Prostate gland (tissue), 2 donors: ENCODE results near the gene RLF. TPM values are rescaled to one million over a fixed set of nuclear protein-coding genes. Genes with fewer than 3 reads are reported as not detected.

Experiments
- DNase-seq: peaks from one replicate; pipeline ENCODE4 v3.0.0-alpha.2; 2019; ENCODE audit warnings: low spot score
- H3K27ac ChIP-seq, 2 donors: fragments of 200-600 bp; sonication (generic); 2 replicates each; pipeline ENCODE4 v1.5.1; 2017 to 2019
- H3K27me3 ChIP-seq: fragments of 200-600 bp; sonication (generic); replicated peaks from 2 replicates; pipeline ENCODE4 v1.5.1; 2019; ENCODE audit not compliant: insufficient read depth
- H3K36me3 ChIP-seq, 2 donors: fragments of 200-600 bp; sonication (generic); 1 replicate in 1 of 2; 2 replicates in 1 of 2; pipeline versions ENCODE4 v1.5.1 to v1.8.1; 2017 to 2019
- H3K4me1 ChIP-seq: fragments of 200-600 bp; sonication (generic); replicated peaks from 2 replicates; pipeline ENCODE4 v1.5.1; 2019
- H3K4me3 ChIP-seq, 2 donors: fragments of 200-600 bp; sonication (generic); 2 replicates each; pipeline ENCODE4 v1.5.1; 2017 to 2019
- H3K9me3 ChIP-seq: fragments of 200-600 bp; sonication (generic); 2 replicates; pipeline ENCODE4 v1.5.1; 2017
- POLR2A ChIP-seq: fragments of 450-650 bp; IDR thresholded peaks from one replicate; pipeline ENCODE4 v1.6.1; 2016; ENCODE audit warnings: antibody characterized with exemption, mild to moderate bottlenecking
- POLR2AphosphoS5 ChIP-seq: sonication (generic); formaldehyde crosslinking; IDR thresholded peaks from one replicate; pipeline ENCODE4 v1.6.1; 2017; ENCODE audit warnings: antibody characterized with exemption
- WGBS: methylation state at CpG from one replicate; pipeline ENCODE4 v1.1.5; 2018; 5-methylcytosine and 5-hydroxymethylcytosine counted together
- intact Hi-C: fragments of 100-400 bp; cut with DNase I; formaldehyde crosslinking; loops from one replicate; pipeline ENCODE4 v1.14.2; 2022
- total RNA-seq, 2 donors: library from RNA; depleted of rRNA; stranded (reverse); fragments of >200 nt; gene quantifications; one replicate each; pipeline ENCODE4 v1.1.0, GENCODE V29; 2016
- TF ChIP-seq, protein P1 (sequence below), 4 experiments: fragments of 200-600 bp in 2 of 4; fragments of 450-650 bp in 2 of 4; sonication (generic) in 2 of 4; IDR thresholded peaks; 1 replicate in 3 of 4; 2 replicates in 1 of 4; pipeline ENCODE4 v1.5.1; 2016 to 2019; ENCODE audit warnings: antibody characterized with exemption in 4 of 4, mild to moderate bottlenecking in 2 of 4, moderate library complexity in 2 of 4

Gene RLF
- total RNA-seq, 2 donors from 2014 or later = 12.4 to 19.8 TPM

DNA sequence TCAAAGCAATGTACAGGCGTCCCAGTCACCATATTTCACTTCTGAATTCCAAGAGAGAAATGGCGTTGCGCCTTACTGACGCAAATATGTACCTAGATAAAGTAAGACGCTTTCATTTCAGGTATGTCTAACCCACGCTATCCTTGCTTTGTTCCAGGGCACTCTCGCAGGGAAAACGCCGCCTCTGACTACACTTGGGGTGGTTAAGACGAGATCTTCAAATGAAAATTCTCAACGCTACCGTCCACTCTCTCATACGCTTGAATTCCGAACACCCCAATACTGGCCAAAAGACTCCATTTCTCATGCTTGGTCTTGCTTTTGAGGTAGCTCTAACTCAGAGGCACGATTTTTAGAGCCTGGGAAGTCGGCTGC lies 96.1 kb downstream of the RLF start:
- intact Hi-C loops = loop anchor here (5.0 kb wide), 1 partner anchor 95 kb away; the partner anchor contains the start of gene RLF
- no peak for TF ChIP-seq POLR2A
- H3K27me3 ChIP-seq = no peaks in the 10 kb centered on the region
- H3K27ac ChIP-seq = peak overlapping the region; percentile 89 to 93
- peak overlapping the region; percentile 67 to 68 for H3K4me3 ChIP-seq
- no peaks in the 10 kb centered on the region for H3K9me3 ChIP-seq
- peak; percentile 11 for DNase-seq
- peaks cover 0 to 13% of the 10 kb centered on the region in 2 donors for H3K36me3 ChIP-seq
- no peaks in the 10 kb centered on the region for H3K4me1 ChIP-seq
- WGBS = 1% methylated on average over 16 of the region's 16 CpGs

DNA sequence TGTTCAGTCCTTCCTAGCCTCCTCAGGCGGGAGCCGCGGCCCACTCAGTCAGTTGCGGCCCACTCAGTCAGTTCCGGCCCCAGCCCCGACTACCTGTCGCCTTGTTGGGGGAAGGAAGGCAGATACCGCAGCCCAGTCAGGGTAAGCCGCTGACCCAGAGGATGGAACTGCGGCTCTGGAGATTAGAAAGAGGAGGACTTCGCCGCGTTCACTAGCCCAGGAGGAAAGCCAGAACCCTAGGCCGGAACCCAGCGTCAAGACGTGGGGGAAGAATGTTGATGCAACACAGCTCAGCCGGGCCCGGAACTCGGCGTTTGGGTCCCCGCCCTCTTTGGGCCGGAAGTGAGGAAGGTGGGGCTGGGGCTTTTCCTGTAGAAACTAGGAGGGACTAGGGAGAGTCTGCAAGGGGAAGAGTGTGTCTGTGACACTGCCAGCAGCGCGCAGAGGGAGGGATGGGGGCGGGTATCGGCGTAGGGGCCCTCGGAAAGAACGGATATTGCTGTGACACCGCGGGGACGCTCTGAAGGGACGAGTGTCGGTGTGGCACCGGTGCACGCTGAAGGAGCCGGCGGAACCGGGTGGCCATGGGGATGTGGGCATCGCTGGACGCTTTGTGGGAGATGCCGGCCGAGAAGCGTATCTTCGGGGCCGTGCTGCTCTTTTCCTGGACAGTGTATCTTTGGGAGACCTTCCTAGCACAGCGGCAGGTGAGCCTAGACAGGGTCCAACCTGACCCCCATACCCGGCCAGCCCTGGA lies 96.7 kb downstream of the RLF start, which contains the start of gene ZMPSTE24:
ZMPSTE24 (plus strand) TSS at position 549 of the 757 bp plus-strand sequence; CDS start at position 585, 36 bp downstream.
- intact Hi-C loops = loop anchor here (5.0 kb wide), 1 partner anchor 96 kb away; the partner anchor contains the start of gene RLF
- peak; percentile 92 for TF ChIP-seq POLR2AphosphoS5
- TF ChIP-seq, protein P1, sequence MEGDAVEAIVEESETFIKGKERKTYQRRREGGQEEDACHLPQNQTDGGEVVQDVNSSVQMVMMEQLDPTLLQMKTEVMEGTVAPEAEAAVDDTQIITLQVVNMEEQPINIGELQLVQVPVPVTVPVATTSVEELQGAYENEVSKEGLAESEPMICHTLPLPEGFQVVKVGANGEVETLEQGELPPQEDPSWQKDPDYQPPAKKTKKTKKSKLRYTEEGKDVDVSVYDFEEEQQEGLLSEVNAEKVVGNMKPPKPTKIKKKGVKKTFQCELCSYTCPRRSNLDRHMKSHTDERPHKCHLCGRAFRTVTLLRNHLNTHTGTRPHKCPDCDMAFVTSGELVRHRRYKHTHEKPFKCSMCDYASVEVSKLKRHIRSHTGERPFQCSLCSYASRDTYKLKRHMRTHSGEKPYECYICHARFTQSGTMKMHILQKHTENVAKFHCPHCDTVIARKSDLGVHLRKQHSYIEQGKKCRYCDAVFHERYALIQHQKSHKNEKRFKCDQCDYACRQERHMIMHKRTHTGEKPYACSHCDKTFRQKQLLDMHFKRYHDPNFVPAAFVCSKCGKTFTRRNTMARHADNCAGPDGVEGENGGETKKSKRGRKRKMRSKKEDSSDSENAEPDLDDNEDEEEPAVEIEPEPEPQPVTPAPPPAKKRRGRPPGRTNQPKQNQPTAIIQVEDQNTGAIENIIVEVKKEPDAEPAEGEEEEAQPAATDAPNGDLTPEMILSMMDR (IDR thresholded peaks at IDR 0.05) = peak in 2 of 4 experiments; percentile 10 to 17
- peak; percentile 35 for TF ChIP-seq POLR2A
- no peaks in the 10 kb centered on the region for H3K4me1 ChIP-seq

DNA sequence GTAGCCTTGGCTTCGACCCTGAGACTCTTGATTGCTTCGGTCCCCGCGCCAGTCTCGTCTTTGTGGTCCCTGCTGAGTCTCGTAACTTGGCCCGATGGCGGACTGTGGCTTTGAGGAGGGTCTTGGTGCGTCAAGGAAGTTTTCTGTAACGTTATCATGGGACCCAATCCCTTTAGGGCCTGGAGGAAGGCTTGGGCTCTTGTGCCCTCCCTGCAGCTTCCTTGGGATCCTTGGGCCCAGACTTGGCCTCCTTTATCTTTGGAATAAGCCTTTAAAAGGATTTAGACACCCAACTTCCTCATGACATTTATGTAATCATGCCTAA lies 97.2 kb downstream of the RLF start:
- TF ChIP-seq POLR2AphosphoS5 (no peak), POLR2A (no peak)
- TF ChIP-seq, protein P1 (IDR thresholded peaks at IDR 0.05) = no peak
- H3K36me3 ChIP-seq = peaks cover 0 to 13% of the 10 kb centered on the region in 2 donors
- H3K4me1 ChIP-seq = no peaks in the 10 kb centered on the region
- H3K9me3 ChIP-seq = no peaks in the 10 kb centered on the region
- H3K4me3 ChIP-seq = peak overlapping the region; percentile 67 to 68
- H3K27ac ChIP-seq = peak overlapping the region; percentile 89 to 93
- intact Hi-C loops = loop anchor here (5.0 kb wide), 1 partner anchor 96 kb away; the partner anchor contains the start of gene RLF
- WGBS = under 1% methylated on average over 10 of the region's 10 CpGs
- no peaks in the 10 kb centered on the region for H3K27me3 ChIP-seq
- DNase-seq = no peak

More for the DNA sequence above, 96.7 kb downstream of the RLF start, which contains the start of gene ZMPSTE24:
- no peaks in the 10 kb centered on the region for H3K27me3 ChIP-seq
- H3K9me3 ChIP-seq = no peaks in the 10 kb centered on the region
- H3K4me3 ChIP-seq = peak within 1 kb of the TSS; percentile 67 to 68
- peak within 1 kb of the TSS; percentile 89 to 93 for H3K27ac ChIP-seq
- under 1% methylated on average over 48 of the region's 48 CpGs for WGBS
- peaks cover 0 to 13% of the 10 kb centered on the region in 2 donors for H3K36me3 ChIP-seq
- peak; percentile 94 for DNase-seq

DNA sequence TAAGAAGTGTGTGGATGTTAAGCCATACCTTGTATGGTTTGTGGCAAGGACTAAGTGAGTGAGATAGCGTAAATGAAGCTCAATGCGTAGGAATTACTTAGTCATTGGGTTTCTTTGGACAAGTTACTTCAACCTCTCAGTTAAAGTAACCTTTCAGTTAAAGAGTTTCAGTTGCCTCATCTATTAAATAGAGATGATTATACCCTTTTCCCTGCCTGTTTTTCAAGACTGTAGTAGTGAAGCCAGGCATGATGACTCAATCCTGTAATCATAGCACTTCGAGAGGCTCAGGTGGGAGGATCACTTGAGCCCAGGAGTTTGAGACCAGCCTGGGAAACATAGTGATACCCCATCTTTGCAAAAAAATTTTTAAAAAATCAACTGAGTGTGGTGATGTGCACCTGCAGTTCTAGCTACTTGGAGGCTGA lies 103.2 kb downstream of the RLF start:
- 92% methylated on average over 3 of the region's 3 CpGs for WGBS

DNA sequence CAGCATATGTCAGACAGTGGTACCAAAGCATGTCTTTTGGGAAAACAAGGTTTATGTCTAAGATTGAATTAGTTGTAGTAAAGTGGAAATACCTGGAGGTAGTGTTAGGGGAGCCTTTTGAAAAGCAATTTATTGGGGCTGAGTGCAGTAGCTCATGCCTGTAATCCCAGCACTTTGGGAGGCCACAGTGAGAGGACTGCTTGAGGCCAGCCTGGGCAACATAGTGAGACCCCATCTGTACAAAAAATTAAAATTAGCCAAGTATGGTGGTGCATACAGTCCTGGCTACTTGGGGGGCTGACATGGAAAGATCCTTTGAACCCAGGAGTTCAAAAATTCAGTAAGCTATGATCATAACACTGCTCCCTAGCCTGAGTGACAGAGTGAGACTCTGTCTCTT lies 104.1 kb downstream of the RLF start:
- no peak for DNase-seq
- Histone ChIP-seq H3K27me3 (no peaks in the 10 kb centered on the region), H3K4me3 (no peak overlapping the region), H3K4me1 (no peaks in the 10 kb centered on the region), H3K9me3 (no peaks in the 10 kb centered on the region), H3K36me3 (peaks cover 0 to 13% of the 10 kb centered on the region in 2 donors), H3K27ac (no peak overlapping the region)
- TF ChIP-seq POLR2A (no peak), POLR2AphosphoS5 (no peak)
- TF ChIP-seq, protein P1 (IDR thresholded peaks at IDR 0.05) = no peak
- intact Hi-C loops = no loop called here

More for the DNA sequence above, 103.2 kb downstream of the RLF start:
- H3K4me1 ChIP-seq = no peaks in the 10 kb centered on the region
- no peaks in the 10 kb centered on the region for H3K27me3 ChIP-seq
- DNase-seq = no peak
- peaks cover 0 to 13% of the 10 kb centered on the region in 2 donors for H3K36me3 ChIP-seq
- H3K27ac ChIP-seq = no peak overlapping the region
- intact Hi-C loops = no loop called here
- no peak overlapping the region for H3K4me3 ChIP-seq
- TF ChIP-seq, protein P1 (IDR thresholded peaks at IDR 0.05) = no peak
- no peak for TF ChIP-seq POLR2AphosphoS5
- TF ChIP-seq POLR2A = no peak
- H3K9me3 ChIP-seq = no peaks in the 10 kb centered on the region
